NCI-H446 treated with DMSO at 0.1 percent for 48 hours (cell line): ENCODE data around the gene RRN3.
"Not testable (repeated sequence)": the region's sequence is repeated elsewhere in the genome, so short reads cannot be mapped to it uniquely, and the experiment has no call there.

ENCODE experiments used
- DNase-seq: peaks from one replicate; lab custom pipeline; 2025; lab: John Stamatoyannopoulos, UW

RRN3 gene

GRCh38 chr16:15100372-15100987, 6.4 kb upstream of the RRN3 start:
- not testable (repeated sequence) for DNase-seq

DNA sequence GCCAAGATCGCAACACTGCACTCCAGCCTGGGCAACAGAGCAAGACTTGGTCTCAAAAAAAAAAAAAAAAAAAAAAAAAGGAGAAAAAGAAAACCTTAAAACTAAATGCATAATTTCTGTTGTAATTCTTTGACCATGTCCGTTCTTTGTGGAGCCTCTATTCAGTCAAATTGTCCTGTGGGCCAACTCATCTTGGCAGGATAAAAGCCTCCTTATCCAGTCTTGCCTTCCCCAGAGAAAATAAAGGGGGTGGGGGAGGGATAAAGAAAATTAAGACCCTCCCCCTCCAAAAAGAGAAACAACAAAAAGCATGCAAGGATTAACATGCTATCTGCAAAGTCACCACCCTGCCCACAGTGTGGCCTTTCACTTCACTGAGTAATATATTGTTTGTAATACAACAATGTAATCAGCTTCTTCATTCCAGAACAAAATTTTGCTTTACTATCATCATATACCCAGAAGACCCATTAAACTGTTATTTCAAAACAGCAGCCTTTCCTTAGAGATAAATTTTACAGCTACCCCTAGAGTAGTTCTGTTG, 5.4 kb upstream of the RRN3 start:
- DNase-seq: not testable (repeated sequence)

- not testable (repeated sequence) for DNase-seq
These were observed 2.5 kb upstream of the RRN3 start for GRCh38 chr16:15096583-15096972.

GRCh38 chr16:15093571-15093954, 509 bp downstream of the RRN3 start:
- DNase-seq: not testable (repeated sequence)

DNA sequence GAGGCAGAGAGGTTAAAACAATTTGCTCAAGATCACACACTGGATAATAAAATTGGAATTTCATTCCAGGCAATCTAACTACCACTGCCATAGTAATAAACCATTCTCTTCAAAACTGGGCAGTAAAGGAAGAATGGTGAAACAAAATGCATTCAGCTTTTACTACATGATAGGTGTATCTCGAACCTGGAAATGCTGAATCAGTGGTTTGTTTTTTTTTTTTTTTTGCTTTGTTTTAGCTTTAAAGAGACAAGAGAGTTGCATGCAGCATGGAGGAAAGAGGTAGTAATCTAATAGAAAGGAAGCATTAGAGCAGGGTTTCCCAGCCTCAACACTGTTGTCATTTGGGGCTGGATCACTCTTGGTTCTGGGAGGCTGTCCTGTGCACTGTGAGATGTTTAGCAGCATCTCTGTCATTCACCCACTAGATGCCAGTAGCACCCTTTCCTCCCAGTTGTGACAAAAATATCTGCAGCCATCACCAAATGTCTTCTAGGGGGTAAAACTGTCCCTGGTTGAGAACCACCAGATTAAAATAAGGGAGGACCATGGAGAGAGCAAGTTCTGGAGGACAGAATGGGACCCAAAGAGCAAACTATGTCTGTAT, 3.3 kb downstream of the RRN3 start:
- not testable (repeated sequence) for DNase-seq

GRCh38 chr16:15082788-15083187, 11.3 kb downstream of the RRN3 start:
- not testable (repeated sequence) for DNase-seq

DNA sequence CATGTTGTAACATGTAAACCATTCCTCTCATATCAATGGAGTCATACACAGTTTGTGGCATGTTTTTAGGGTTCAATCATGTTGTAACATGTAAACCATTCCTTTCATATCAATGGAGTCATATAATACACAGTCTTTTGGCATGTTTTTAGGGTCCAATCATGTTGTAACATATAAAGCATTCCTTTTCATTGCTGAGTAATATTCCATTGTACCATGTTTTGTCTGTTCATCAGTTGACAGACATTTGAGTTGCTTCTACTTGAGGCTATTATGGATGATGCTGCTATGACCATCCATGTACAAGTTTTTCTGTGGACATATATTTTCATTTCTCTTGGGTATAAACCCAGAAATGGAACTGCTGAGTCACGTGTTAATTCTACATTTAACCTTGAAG, 13.2 kb downstream of the RRN3 start:
- not testable (repeated sequence) for DNase-seq

DNA sequence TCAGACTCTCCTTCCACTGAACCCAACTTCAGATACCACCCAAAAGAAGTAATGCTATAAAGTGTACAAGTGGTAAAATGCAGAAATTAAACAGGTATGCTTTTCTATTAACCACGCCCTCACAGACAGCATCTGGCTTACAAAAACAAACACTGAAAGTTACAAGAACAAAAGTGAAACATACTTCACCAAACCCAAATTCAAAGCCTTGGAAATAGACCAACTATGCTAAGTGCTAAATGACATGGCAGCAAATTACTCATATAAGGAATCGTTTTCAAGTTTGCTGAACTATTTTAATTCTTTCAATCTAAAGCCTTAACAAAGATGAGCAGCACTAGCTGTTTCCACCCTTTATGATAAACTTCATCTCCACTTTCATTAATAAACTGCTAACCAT, 17.9 kb downstream of the RRN3 start:
- DNase-seq: not testable (repeated sequence)

GRCh38 chr16:15073101-15073500, 21.0 kb downstream of the RRN3 start:
- DNase-seq: no peak

DNA sequence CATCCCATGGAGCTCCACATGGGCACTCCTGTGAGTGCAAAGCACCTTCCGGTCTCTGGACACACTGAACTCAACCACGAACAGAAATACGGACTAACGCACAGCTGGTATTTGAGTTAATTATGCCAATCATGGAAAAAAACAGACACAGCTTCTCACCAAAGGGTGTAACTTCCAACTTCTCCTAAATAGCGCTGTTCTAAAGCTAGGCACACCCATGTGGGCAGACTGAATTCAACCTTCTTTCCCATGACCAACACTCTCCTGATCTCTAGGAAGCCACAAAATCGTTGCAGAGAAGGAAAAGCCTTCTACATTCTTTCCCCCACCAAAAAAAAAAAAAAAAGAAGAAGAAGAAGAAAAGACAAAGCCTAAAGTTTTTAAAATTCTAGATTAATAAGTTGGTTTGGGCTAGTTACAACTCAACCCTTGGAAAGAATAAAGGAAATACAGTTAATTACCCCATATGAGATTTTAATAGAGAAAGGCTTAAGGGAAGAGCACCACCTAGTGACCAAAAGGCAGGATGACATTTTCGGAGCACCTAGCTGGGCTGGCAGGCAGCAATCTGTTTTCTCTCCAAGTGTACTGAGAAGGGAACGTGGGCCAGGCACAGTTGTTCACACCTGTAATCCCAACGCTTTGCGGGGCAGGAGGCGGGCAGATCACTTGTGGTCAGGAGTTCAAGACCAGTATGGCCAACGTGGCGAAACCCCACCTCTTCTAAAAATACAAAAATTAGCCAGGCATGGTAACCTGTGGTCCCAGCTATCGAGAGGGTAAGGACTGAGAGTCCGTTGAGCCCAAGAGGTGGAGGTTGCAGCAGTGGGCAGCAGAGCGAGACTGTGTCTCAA, 21.9 kb downstream of the RRN3 start:
- not testable (repeated sequence) for DNase-seq

DNA sequence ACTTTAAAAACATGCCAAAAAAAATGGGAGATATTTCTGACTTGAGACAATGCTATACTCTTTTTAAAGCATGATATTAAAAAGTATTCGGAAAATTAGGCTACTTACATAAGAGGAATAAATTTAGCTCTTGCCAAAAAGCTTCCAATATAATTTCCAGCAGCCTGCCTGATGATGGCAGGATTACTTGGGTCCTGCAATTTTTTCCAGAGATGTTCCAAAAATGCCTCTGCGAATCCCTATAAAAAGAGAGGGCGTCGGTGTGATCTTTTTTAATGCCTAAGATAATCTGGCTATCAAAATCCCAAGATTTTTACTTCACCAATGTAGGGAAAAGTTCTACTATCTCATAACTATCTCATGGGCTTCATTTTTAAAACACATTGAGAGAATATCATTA, 23.1 kb downstream of the RRN3 start:
- DNase-seq: not testable (repeated sequence)

- not testable (repeated sequence) for DNase-seq
These were observed 27.4 kb downstream of the RRN3 start for GRCh38 chr16:15066690-15067089.

- not testable (repeated sequence) for DNase-seq
These were observed 28.1 kb downstream of the RRN3 start for GRCh38 chr16:15065961-15066360.

DNA sequence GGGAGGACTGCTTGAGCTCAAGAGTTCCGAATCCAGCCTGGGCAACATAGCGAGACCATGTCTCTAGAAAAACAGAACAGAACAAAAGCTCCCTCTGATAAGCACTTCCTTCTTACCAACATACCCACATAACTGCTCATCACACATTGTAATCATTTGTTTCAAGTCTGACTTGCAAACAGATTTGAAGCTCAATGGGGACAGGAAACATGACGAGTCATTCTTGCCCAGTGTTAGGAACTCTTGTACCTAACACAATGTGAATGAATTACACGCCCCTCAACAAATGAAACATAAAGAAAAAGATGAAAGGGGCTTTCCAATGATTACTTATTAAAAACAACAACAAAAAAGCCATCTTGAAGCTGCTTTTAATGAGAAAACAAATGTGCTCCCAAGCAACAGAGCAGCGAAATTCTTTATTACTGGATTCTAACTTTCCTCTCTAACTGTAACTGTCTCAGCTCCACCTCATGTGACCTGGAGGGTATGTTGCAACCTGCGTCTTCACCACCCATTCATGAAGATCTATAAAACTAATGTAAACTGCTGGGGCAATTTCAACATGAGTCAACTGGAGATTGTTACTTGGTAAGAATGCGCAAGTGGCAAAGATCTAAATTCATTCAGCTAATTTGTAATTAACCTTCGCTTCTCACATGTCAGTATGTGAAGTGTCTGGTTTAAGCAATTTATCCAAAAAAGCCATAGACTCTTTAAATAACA, 31.8 kb downstream of the RRN3 start:
- DNase-seq: not testable (repeated sequence)

DNA sequence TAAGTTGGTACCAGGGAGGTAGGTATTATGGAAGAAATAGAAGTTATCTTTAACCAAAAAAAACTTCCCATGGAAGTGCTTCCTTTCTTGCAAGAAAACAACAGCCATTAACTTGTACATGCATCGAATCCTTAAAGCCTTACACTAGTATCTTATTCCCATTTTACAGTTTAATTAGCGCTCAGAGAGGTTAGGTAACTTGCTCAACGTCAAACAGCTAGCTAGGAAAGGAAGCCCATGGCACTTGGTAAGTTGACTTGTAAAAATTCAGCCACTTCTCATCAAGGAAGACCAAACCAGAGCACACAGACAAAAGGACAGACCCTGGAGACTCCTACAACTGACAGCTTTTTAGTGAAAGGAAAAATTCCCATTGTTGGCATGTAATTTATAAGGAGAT, 34.7 kb downstream of the RRN3 start:
- DNase-seq: no peak

- DNase-seq: no peak
These were observed 36.2 kb downstream of the RRN3 start for GRCh38 chr16:15057681-15058417.

GRCh38 chr16:15055141-15056053, 38.7 kb downstream of the RRN3 start:
- no peak for DNase-seq

DNA sequence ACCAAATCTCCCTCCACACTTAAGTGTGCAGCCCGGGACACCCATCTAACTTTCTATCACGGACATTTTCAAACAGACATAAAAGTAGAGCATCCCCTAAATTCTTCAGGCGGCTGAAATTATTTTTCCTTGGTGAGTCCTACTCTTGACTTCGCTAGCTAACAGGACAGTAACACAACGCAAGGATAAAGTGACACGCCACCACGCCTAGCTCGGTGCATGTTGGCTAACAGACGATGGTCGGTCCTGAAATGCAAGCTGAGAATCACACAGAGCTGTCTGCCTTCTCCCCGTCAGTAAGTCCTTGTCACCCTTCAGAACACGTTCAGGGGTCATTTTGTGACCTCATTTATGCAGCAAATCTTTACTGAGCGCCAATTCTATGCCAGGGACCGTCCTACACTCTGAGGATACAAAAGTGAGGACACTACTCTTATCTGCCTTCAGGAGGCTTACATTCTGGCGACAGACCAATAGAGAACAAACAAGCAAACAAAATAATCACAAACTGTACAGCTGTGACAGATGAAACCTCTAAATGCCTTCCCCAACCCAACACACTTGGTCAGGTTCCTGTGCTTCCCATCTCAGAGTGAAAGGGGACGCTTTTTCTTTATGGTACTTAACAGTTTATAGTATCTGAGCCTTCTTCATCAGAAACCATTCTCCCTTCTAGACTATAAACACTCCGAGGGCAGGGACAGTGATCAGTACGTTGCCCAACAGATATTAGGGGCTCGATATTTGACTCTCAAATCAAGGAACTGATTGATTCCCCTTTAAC, 39.5 kb downstream of the RRN3 start:
- no peak for DNase-seq

DNA sequence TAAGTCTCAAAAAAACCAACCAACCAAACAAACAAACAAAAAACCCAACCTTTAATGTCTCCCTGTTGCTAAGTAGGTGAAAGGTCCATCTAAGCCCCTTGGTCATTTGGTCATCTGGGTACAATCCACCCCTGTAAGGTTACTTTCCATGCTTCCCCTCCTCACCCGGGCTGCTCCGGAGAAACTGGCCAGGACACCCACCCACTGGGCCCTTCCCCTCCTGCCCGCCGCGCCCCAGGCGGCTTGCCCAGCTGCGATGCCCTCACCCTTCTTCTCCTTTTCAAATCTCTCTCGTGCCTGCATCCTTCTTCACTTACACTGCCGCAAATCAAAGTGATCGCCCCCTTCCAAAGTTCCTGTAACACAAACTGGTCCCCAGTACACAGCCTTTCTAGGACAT, 40.2 kb downstream of the RRN3 start:
- DNase-seq: no peak
